ENCODE results near the gene SDF2L1. TPM values are rescaled to one million over a fixed set of nuclear protein-coding genes. Genes with fewer than 3 reads are reported as not detected.

The SDF2L1 gene
- total and polyA plus RNA-seq, 9 of the 15 experiments (the other 6 are each of a cell fraction or from before 2014, with no cell fraction given): 15.1 to 989 (median 124) TPM

DNA sequence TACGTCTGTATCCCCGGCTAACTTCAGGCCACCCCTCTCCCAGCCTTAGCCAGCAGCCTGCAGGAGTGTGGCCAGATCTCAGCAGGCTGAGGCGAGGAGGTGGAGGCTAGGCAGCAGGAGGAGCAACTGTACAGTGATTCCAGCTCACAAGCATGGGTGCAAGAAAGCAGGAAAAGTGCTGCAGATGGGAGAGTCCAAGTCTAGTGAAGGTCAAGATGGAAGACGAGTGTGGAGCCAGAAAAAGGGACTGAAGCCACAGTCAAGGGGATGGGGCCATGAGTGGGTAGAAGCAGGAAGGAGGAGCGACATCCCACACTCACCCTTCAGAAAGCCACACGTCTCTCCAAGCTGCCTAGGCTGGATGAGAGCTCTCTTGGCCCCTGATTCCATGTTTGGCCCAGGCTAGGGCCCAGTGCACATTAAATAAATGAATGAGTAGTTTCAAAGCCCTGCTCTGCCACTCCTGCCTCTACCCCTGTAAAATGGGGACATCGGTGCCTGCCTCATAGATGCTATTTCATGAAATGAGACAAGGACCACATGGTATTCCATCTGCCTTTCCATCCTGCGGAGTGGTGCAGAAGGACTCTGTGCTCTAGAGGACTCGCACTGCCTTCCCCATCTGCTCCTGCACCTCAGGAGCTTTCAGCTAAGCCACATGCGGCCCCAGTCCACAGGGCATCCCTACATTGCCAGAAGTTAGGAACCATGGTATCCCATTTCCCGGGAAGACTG is 15.2 kb upstream of the SDF2L1 start (continued):
- TF ChIP-seq, protein P1, sequence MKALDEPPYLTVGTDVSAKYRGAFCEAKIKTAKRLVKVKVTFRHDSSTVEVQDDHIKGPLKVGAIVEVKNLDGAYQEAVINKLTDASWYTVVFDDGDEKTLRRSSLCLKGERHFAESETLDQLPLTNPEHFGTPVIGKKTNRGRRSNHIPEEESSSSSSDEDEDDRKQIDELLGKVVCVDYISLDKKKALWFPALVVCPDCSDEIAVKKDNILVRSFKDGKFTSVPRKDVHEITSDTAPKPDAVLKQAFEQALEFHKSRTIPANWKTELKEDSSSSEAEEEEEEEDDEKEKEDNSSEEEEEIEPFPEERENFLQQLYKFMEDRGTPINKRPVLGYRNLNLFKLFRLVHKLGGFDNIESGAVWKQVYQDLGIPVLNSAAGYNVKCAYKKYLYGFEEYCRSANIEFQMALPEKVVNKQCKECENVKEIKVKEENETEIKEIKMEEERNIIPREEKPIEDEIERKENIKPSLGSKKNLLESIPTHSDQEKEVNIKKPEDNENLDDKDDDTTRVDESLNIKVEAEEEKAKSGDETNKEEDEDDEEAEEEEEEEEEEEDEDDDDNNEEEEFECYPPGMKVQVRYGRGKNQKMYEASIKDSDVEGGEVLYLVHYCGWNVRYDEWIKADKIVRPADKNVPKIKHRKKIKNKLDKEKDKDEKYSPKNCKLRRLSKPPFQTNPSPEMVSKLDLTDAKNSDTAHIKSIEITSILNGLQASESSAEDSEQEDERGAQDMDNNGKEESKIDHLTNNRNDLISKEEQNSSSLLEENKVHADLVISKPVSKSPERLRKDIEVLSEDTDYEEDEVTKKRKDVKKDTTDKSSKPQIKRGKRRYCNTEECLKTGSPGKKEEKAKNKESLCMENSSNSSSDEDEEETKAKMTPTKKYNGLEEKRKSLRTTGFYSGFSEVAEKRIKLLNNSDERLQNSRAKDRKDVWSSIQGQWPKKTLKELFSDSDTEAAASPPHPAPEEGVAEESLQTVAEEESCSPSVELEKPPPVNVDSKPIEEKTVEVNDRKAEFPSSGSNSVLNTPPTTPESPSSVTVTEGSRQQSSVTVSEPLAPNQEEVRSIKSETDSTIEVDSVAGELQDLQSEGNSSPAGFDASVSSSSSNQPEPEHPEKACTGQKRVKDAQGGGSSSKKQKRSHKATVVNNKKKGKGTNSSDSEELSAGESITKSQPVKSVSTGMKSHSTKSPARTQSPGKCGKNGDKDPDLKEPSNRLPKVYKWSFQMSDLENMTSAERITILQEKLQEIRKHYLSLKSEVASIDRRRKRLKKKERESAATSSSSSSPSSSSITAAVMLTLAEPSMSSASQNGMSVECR (CRISPR knock-in tag; IDR thresholded peaks at IDR 0.05): no peak
- TF ChIP-seq, protein P2, sequence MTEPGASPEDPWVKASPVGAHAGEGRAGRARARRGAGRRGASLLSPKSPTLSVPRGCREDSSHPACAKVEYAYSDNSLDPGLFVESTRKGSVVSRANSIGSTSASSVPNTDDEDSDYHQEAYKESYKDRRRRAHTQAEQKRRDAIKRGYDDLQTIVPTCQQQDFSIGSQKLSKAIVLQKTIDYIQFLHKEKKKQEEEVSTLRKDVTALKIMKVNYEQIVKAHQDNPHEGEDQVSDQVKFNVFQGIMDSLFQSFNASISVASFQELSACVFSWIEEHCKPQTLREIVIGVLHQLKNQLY (CRISPR knock-in tag; conservative IDR thresholded peaks at IDR 0.05): peak in 1 of 2 experiments; percentile 26; a peak in 1 of 4 replicates
- TF ChIP-seq ZNF740 (CRISPR knock-in tag; IDR thresholded peaks at IDR 0.05): no peak
- TF ChIP-seq ZNF740 (tag; IDR thresholded peaks at IDR 0.05): no peak
- TF ChIP-seq MAFG (tag; conservative IDR thresholded peaks at IDR 0.05): no peak
- TF ChIP-seq JUN (IDR thresholded peaks at IDR 0.05; ENCODE audit: borderline replicate concordance, low read depth, low read length): 0 out of 2 replicates have a peak, but pooled peaks have one; percentile 30
- TF ChIP-seq JUN (CRISPR knock-in tag; IDR thresholded peaks at IDR 0.05; ENCODE audit: borderline replicate concordance): no peak
- no peak for TF ChIP-seq E4F1 (CRISPR knock-in tag; IDR thresholded peaks at IDR 0.05; ENCODE audit: borderline replicate concordance)
- TF ChIP-seq PHF21A (IDR thresholded peaks at IDR 0.05; ENCODE audit: borderline replicate concordance, low read depth): no peak
- TF ChIP-seq XRCC4 (IDR thresholded peaks at IDR 0.05; ENCODE audit: extremely low read depth, insufficient read depth, insufficient read length): no peak
- no peak for TF ChIP-seq KDM4B (IDR thresholded peaks at IDR 0.05; ENCODE audit: borderline replicate concordance in 2 of 2, low read depth in 1 of 2)
- TF ChIP-seq MCM3 (IDR thresholded peaks at IDR 0.05): no peak
- TF ChIP-seq POLR2AphosphoS2 (IDR thresholded peaks at IDR 0.05; ENCODE audit: low read length): peak; percentile 89
- TF ChIP-seq POLR3G (IDR thresholded peaks at IDR 0.05; ENCODE audit: extremely low read depth, insufficient read length, insufficient replicate concordance): no peak
- TF ChIP-seq ZNF316 (IDR thresholded peaks at IDR 0.05): no peak
- no peak for TF ChIP-seq TBP (optimal IDR thresholded peaks at IDR 0.05; ENCODE audit: low read depth, low read length)
- no peak for TF ChIP-seq ZNF778 (CRISPR knock-in tag; IDR thresholded peaks at IDR 0.05)
- no peak for TF ChIP-seq THAP7 (CRISPR knock-in tag; IDR thresholded peaks at IDR 0.05)
